HG03520 (cell line): ENCODE data around the gene BEGAIN.

Source experiments
- ATAC-seq: cut with Tn5 transposase; IDR thresholded peaks from one replicate; pipeline ENCODE4 v1.9.1; 2021; ENCODE audit warnings: mild to moderate bottlenecking, moderate library complexity; ENCODE audit not compliant: unreplicated experiment

Gene BEGAIN

DNA sequence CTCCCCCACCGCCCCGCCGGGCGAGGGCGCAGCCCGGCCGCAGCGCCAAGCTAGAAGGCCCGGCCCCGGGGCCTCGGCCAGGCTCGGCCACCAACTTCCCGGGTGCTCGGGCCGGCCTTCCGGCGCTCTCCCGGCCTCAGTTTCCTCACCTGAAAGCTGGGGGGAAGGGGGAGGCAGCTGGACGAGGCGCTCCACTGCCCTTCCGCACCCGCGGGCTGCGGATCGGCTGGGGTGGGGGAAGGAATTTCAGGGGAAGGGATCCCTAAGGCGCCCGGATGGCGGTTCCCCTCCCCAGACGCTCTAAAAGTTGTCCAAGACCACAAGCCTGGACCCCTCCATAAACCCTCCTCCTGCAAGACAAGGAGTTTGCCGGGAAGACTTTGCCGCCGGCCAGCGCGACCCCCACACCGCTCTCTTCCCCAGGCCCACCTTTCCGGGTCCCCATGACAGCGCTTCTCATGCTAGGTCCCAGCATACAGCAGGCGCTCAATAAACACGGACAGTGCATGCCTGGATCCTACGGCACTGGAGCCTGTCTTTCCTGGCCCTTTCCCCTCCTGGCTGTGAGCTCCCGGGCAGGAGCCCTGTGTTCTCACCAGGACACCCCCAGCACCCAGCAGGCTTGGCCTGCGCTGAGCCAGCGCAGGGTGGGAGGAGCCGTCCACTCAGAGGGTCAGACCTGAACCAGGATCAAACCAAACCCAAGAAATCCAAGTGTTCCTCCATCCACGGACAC lies 18.1 kb downstream of the BEGAIN start:
- no peak for ATAC-seq

- no peak for ATAC-seq
Observed at GRCh38 chr14:100568164-100568997, 18.8 kb downstream of the BEGAIN start.

DNA sequence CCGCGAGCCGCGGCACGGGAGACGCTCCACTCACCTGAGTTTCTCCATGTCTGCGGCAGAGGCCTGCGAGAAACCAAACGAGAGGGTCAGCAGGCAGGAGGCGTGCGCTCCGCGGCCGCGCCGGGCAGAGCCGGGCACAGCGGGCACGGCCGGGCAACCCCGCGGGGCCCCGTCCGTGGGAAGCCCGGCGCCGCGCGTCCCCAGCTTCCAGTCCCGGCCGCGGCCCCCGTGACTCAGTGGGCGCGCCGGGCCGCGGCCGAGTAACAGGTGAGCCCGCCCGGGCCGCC lies 19.4 kb downstream of the BEGAIN start:
- ATAC-seq: no peak

- no peak for ATAC-seq
Observed at GRCh38 chr14:100567009-100567876, 20.0 kb downstream of the BEGAIN start.

GRCh38 chr14:100566586-100566985 lies 20.6 kb downstream of the BEGAIN start:
- no peak for ATAC-seq

DNA sequence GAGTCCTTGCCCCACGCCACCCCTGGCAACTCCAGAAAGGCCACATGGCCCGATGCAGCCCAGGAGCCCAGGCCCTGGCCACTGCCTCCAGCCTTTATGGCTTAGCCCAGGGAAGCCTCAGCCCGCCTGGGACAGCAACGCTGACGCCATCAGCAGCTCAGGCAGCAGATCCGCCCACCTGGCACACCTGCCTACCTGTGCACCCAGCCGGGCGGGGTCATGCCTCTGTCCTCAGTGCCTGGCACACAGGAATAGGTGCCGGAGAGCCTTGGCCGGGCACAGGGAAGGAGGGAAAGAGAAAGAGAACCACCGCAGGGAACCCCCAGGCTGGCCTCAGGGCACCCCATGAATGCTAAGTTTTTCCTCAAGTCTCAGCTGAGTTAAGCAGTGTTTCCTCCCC lies 21.1 kb downstream of the BEGAIN start:
- no peak for ATAC-seq

DNA sequence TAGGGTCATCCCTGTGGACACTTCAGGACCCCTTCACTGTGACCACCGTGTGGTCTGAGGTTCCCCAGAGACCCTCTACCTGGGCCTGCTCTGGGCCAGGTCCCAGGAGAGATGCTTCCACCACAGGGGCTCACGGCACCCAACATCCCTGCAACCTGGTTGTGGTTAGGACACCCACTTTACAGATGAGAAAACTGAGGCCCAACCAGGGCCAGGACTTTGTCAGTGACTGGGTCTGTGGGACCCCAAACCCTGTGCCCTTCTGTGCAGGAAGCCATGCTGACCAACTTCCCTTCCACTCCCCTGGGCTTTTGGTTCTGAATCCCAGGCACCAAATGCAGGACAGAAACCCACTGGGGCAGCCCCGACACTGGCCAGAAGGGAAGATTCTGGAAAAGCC lies 21.6 kb downstream of the BEGAIN start:
- no peak for ATAC-seq

- ATAC-seq: no peak
Observed at GRCh38 chr14:100564512-100564911, 22.7 kb downstream of the BEGAIN start.

GRCh38 chr14:100562751-100563150 lies 24.5 kb downstream of the BEGAIN start:
- ATAC-seq: no peak

DNA sequence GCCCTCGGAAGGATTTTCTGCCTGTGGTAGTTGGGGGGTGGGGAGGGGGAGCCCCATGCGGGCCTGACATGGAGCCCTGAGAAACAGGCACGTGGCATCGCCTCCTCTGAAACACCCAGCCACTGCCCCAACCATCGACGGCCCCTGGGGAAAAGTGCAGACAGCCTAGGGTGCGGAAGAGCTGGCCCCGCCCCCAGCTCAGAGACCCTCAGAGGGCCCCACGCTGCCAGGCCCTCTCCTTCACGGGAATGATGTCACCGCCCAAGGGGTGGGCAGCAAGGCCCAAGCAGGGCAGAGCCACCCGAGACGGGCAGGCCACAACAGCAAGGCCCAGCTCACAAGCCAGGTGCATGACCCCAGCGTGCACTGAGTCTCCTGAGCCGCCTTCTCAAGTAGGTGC lies 26.2 kb downstream of the BEGAIN start:
- no peak for ATAC-seq

DNA sequence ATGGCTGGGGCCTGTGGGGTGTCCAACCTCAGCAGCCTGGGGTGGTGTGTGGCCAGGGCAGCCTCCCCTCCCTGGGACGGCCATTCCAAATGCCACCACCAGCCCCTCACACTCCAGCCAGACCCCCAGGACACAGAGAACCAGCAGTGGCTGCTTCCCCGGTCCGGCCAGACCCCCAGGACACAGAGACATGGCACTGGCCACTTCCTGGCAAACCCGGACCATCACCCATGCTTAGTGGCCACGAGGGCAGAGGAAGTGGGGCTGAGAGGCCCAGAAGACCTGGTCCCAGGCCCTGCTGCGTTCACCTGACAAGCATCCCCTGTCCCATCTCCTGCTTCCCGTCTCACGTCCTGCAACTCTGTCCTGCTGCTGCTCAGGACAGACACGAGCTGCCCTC lies 26.7 kb downstream of the BEGAIN start:
- no peak for ATAC-seq

DNA sequence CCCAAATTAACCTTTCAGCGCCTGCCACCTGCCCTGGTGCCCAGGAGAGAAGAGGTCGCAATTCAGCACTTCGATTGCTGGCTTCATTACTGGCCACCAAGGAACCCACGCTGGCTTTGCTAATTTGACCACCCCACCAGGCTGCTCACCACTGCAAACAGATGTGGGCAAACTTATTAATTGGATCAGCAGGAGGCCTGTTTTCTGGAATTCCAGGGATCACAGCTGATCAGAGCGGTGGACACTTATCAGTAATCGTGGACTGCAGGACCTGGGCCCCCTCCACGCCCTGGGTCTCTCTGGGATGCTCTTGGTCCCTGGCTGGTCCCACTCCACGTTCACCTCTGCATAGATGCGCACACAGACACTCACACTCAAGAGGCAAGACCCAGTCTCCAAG lies 27.8 kb downstream of the BEGAIN start:
- ATAC-seq: no peak

- no peak for ATAC-seq
Observed at GRCh38 chr14:100558966-100559365, 28.3 kb downstream of the BEGAIN start.

GRCh38 chr14:100558226-100558625 lies 29.0 kb downstream of the BEGAIN start:
- ATAC-seq: no peak

DNA sequence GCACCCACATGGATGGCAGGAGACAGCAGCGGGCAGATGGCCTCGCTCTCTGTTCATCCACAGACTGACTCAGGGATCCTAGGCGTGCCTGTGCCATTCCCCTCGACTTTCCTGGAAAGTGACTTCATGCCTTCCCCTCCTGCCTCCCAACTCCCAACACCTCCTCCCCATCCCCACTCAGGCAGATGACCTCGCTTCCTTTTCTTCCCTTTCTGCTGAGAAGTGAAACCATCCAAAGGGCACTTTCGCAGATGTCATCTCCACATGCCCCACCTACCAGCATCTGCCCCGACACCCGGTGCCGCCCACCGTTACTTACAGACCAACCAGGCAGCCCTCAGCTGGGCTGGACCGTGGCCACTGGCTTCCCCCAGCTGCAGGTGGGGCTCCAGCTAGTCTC lies 29.6 kb downstream of the BEGAIN start:
- ATAC-seq: no peak

GRCh38 chr14:100556936-100557505 lies 30.2 kb downstream of the BEGAIN start:
- no peak for ATAC-seq

DNA sequence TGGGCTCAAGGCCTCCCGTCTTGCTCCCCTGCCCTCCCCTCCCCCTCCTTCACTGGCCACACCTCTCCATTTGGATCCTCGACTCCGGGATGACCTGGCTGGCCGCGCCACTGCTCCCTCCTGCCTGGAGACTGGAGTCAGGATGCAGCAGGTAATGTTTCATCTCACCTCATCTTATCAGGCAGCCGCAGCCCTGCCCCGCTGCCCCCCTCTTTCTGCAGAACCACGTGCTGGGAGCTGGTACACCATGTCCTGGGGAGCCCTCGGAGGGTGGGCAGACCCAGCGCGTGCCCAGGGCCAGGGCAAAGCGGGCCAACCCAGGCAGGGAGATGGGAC lies 31.1 kb downstream of the BEGAIN start:
- no peak for ATAC-seq

GRCh38 chr14:100555436-100556139 lies 31.6 kb downstream of the BEGAIN start:
- no peak for ATAC-seq

- no peak for ATAC-seq
Observed at GRCh38 chr14:100554696-100555320, 32.4 kb downstream of the BEGAIN start.

DNA sequence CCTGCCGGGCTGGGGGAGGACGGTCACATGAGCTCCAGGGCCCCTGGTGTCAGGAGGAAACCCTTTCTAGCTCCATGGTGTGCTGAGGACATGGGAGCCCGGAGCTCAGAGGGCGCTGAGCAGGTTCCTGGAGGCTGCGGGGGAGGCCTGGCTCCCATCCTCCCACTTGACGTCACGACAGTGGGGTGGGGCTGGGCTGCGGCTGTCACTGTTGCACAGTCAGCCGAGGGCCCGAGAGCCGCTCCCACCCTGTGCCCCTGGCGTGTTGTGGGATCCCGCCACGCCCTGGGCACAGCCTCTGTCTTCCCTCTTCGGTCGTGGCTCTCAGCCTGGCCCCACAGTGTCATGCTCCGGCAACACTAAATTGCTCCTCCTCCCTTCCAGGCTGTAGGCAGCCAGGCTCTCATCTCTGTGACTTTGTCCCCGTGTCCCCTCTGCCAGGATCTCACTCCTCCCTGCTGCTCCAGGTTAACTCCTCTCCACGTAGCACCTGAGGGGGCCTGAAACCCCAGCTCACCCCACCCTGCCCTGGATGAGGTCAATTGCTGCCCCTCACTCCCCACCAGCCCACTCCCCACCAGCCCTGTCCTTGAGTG lies 33.0 kb downstream of the BEGAIN start:
- no peak for ATAC-seq
